Measurements from ENCODE around the gene MRRF.
"Not testable (repeated sequence)": the region's sequence is repeated elsewhere in the genome, so short reads cannot be mapped to it uniquely, and the experiment has no call there.

Gene MRRF

GRCh38 chr9:122277285-122277897 lies 12.7 kb downstream of the MRRF start:
- no peak for DNase-seq

DNA sequence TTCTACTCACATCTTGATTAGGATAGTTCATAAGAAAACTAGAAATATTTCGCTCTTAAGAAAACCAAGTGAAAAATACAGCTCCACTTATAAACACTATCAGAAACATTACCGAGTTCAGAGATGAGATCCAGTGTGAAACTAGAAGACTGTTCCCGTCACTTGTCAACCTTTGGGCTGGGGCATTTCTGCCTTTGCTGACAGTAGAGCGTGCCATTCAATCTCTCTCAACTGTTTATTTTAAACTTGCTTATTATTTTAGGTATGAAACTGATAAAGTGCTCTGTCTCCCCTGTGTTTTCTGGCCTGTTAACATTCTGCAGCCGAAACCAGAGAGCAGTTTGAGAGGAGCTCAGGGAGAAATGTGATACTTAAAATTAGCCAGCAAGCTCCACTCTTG lies 16.7 kb downstream of the MRRF start:
- no peak for DNase-seq

DNA sequence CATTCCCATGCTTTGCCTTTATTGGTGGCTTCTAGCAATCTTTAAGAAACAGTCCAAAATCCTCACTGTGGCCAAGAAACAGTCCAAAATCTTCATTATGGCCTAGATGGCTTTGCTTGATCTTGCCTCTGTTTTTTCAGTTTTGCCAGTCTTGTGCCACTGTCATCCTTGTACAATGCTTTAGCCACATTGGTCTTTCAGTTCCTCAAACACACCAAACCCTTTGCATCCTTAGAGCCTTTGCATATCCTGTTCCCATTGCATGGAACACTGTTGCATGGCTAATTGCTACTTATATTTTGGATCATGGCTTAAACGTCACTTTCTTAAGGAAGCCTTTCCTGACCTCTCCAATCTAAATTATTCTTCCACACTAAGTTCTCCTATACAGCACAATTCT lies 22.1 kb downstream of the MRRF start:
- no peak for DNase-seq

- DNase-seq = no peak
These were observed 22.6 kb downstream of the MRRF start for GRCh38 chr9:122287214-122287720.

DNA sequence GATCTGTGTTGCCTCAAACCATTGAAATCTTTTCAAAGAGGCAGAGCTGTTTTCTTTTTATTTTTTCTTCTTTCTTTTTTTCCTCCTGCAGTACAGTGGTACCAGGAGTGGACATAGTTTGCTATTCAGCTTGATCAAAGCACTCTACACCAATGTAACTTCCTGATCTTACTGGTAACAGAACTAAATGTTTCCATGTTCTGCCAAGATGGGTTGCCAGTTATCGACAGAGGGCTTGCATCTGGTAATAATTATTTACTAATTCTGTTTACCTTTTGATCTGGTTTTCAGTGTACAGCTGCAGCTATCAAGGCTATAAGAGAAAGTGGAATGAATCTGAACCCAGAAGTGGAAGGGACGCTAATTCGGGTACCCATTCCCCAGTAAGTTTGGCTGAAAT lies 26.8 kb downstream of the MRRF start:
- no peak for DNase-seq

DNA sequence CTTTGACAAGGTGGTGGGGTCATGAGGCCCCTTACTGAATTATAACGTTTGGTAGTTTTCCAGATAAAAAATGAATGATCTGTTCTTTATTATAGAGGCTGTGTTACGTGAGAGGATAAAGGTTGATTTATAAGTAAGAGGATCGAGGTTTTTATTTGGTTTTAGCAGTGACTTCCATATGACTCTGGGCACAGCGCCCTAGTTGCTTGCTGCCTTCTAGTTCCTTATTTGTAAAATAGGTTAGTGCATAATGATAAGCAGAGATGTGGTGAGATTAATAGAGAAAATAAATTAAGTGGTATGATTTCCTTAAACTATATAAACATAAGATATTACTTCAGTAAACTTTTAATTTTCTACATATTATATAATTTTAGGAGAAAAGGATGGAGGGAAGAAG lies 29.8 kb downstream of the MRRF start:
- no peak for DNase-seq

DNA sequence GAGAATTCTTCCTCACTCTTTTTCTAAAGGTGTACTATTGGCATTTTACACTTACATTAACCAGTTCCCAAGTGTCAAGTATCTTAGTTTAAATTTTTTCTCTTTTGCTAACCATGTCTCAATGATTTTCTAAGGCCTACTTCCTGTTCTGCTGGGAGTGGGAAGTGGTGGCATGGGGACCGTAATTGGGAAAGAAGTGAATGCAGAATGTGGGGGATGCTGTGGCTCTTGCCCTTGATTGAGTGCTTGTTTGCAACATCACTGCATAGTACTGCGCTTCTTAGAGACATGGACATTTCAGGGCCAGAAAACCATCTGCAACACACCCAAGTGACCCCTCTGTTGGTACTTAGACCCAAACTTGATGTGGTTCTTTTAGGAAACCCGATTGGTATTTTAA lies 32.8 kb downstream of the MRRF start:
- no peak for DNase-seq

DNA sequence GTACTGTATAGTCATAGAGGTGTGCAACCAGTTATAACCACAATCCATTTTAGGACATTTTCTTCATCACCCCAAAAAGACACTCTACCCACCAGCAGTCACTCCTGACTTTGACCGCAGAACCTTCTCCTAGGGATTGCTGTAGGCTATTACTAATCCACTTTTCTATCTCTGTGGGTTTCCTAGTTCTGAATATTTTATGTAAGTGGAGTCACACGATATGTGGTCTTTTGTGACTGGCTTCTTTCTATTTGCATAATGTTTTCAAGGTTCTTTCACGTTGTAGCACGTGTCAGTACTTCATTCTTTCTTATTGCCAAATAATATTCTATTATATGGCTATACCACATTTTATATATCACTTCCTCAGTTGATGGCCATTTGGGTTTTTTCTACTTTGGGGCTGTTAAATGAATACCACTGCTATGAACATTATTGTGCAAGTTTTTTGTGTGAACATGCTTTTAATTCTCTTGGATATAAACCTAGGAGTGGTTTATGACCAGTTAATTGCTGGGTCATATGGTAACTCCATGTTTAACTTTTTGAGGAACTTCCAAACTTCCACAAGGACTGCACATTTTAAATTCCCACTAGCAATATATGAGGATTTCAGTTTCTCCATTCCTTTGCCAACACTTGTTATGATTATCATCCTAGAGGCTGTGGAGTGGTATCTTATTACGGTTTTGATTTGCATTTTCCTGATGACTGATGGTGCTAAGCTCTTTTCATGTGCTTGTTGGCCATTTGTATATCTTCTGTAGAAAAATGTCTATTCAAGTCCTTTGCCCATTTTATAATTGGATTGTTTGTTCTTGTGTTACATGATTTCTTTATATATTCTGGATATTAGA lies 37.8 kb downstream of the MRRF start:
- DNase-seq = no peak

DNA sequence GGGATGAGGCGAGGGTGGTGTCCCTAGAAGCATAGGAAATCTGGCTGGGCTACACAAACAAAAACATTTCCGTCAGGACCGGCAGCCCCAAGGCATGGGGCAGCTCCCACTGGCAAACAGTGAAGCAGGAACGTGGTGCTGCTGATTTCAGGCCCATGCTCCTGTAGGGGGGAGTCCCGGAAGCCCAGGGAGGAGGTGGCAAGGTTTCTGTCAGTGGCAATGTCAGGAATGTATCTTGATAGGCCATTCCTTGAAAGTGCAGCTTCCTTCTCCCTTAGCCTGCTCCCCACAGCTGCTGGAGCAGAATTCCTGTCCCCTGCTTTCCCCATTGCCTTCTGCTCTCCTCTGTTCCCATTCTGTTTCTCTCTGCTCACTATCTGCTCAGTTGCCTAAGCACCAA lies 42.4 kb downstream of the MRRF start:
- no peak for DNase-seq

DNA sequence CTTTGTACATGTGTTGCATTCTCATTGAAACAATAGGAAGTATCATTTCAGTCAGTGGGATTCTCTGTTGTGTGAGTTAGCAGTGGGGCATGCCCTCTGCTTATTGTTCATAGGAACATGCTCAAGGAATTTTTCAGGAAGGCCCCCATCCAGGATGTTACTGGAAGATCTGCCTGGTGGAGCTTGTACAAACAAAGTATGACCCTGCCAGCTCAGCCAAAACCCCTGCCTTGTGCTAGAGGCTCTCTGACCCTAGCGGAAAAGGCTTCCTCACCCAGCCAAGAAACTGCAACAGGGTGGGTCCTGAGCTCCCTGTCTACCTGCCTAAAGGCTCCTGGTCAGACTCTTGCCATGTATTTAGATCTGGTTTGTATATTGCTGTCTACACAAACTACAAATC lies 43.2 kb downstream of the MRRF start:
- no peak for DNase-seq

GRCh38 chr9:122309861-122310260 lies 45.2 kb downstream of the MRRF start:
- no peak for DNase-seq

- DNase-seq = no peak
These were observed 49.5 kb downstream of the MRRF start for GRCh38 chr9:122314165-122314564.

DNA sequence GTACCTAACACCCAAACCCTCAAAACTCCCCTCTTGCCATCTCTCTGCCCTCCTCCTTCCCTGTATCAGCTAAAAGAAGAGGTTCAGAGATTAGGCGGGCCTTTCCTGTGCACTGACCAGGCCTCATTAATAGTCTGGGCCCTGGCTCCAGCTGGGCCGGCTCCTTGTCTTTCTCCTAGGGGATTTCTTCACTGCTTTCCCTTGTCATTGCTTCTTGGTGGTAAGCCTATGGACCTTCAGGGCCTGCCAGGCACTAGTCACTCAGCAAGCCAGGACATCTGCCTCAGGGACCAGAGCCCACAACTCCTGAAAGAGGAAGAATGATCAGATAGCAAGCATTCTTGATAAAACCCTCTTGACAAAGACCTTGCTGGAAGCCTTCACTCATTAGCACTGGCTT lies 50.9 kb downstream of the MRRF start:
- no peak for DNase-seq

- DNase-seq = no peak
These were observed 53.6 kb downstream of the MRRF start for GRCh38 chr9:122318284-122318683.

GRCh38 chr9:122320413-122320881 lies 55.8 kb downstream of the MRRF start:
- no peak for DNase-seq

- DNase-seq = no peak
These were observed 57.9 kb downstream of the MRRF start for GRCh38 chr9:122322553-122322952.

GRCh38 chr9:122324665-122325064 lies 60.0 kb downstream of the MRRF start:
- not testable (repeated sequence) for DNase-seq

- DNase-seq = no peak
These were observed 60.4 kb downstream of the MRRF start for GRCh38 chr9:122325124-122325523.

DNA sequence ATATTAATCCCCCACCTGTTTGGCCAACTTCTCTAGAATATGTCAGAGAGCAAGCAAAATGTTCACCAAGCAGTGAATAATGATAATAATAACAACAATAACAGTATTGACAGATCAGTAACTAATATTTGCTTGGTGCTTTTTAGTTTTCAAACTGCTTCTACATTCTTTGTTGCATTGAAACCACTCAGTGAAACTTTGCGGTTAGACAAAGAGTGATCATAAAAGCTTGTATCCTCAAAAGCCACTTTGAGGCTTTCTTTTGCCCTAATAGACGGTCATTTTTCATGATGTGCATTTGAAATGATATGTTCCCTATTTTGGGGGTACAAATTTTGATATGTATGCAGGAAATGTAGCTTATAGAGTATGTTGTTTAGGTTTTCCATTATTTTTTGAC lies 62.5 kb downstream of the MRRF start:
- DNase-seq = no peak

- DNase-seq = no peak
These were observed 64.9 kb downstream of the MRRF start for GRCh38 chr9:122329597-122329996.

DNA sequence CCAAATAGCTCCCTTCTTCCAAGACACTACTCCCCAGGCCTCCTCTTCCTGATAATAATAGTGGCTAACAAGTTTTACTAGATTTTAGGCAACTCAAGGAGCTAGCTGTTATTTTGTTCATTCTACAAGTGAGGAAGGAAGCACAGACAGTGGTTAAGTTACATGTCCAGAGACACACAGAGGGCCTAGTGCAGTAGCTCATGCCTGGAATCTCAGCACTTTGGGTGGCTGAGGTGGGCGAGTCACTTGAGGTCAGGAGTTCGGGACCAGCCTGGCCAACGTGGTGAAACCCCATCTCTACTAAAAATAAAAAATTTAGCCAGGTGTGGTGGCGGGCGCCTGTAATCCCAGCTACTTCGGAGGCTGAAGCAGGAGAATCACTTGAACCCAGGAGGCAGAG lies 65.8 kb downstream of the MRRF start:
- not testable (repeated sequence) for DNase-seq

GRCh38 chr9:122331523-122331927 lies 66.8 kb downstream of the MRRF start:
- DNase-seq = no peak

DNA sequence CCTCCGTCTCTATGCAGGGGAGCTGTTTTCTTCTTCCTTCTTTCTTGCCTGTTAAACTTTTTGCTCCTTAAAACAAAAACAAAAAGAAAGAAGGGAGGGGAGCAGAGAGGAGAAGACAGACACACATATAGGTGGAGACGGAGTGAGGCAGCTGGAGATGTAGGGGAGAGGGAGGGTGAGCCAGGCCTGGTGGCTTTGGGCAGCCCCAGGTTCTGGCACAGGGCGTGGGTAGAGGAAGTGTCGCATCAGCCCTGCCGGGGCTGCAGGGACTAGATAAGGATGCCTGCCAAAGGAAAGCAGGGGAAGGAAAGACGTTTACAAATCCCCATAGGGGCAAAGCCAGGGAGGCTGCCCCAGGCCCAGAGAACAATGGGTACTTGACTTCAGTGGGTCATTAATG lies 67.4 kb downstream of the MRRF start:
- no peak for DNase-seq

DNA sequence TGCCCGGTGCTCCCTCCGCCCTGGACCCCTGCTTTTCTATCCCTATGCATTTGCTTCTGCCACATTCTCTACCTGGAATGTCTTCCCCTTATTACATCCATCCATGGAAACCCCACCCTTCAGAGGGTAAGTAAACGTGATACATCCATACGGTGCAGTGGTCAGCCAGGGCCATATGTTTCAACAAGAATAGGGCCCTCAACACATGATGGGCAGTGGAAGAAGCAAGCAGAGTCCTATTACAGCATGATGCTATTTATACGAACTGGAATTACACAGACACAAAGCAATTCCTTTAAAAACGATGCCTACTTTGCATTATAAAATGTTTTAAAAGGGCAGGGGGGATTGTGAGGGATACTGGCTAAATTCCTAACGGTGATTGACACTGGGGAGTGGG lies 68.0 kb downstream of the MRRF start:
- DNase-seq = no peak

Data from 8988T (cell line).